NCI-H748 (cell line): ENCODE data around the gene DGKD.
A peak's percentile ranks its signal among the peaks of the same experiment; 100 is the strongest.

Experiments used
- DNase-seq: peaks from one replicate; lab custom pipeline; 2025; ENCODE audit not compliant: unreplicated experiment; lab: John Stamatoyannopoulos, UW

The DGKD gene

GRCh38 chr2:233456111-233456510 lies 101.8 kb downstream of the DGKD start:
- DNase-seq = no peak

DNA sequence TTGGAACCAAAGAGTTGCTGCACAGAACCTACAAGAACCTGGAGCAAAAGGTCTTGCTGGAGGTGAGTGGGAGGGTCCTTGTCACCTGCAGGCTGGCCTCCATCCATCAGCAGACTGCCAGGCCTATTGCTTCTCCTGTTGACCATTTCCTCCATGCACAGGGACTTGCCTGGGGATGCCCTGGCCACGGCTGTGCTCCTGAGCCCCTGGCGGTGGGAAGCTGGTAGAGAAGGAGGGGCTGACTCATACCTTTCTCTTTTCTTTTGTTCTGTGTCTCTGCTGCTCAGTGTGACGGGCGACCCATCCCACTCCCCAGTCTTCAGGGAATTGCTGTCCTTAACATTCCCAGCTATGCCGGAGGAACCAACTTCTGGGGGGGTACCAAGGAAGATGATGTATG lies 102.6 kb downstream of the DGKD start:
- DNase-seq = no peak

DNA sequence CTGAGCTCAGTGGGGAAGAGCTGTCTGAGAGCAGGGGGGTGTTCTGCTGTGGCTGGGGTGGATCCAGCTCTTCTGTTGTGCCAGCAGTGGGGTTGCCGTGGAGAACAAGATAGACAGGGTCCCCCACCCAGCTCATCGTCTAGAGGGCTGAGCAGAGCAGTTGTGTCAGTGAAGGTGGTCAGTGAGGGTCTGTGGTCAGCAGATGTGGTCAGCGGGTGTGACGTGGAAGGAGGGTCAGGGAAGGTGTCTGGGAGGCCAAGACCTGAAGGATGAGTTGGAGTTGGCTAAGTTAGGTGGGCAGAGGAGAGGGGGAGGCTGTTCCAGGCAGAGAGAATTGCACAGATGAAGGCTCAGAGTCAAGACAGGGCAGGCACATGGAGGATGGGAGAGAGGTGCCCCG lies 103.1 kb downstream of the DGKD start:
- DNase-seq = no peak

DNA sequence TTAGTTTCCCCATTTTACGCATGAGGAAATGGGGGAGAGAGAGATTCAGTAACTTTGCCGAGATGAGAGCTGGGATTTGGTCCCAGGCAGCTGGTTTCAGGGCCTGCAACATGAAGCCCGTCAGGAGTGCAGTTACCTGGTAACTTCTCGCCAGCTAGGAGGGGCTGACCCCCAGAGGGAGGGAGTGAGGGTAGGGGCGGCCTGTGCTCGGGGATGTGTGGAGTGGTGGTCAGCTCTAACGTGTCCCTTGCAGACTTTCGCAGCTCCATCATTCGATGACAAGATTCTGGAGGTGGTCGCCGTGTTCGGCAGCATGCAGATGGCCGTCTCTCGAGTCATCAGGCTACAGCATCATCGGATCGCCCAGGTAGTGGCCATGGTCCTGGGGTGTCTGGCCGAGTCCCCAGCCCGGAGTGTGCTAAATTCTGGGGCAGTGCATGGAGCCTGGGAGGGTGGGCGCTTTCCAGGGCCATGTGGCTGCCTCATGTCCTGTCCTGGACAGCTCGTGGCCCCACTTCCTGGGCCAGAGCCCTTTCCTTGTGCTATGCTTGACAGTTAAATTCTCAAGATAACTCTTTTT lies 103.8 kb downstream of the DGKD start:
- DNase-seq = no peak

- DNase-seq = no peak
These were observed 104.5 kb downstream of the DGKD start for GRCh38 chr2:233458826-233459225.

DNA sequence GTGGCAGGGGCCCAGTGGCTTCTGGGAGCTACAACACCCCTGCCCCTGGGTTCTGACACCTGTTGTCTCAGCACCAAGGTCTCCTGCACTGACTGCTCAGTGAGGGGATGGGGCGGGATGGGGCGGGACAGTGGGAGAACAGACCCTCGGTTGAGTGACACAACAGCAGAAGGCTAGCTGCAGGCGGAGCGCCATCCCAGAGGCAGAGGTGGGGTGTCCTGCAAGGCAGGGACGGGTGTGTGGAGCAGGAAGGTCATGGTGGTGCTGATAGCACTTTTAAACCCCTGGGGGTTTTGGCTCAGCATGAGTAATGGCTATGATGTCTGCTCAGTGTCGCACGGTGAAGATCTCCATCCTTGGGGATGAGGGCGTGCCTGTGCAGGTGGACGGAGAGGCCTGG lies 105.1 kb downstream of the DGKD start:
- no peak for DNase-seq

DNA sequence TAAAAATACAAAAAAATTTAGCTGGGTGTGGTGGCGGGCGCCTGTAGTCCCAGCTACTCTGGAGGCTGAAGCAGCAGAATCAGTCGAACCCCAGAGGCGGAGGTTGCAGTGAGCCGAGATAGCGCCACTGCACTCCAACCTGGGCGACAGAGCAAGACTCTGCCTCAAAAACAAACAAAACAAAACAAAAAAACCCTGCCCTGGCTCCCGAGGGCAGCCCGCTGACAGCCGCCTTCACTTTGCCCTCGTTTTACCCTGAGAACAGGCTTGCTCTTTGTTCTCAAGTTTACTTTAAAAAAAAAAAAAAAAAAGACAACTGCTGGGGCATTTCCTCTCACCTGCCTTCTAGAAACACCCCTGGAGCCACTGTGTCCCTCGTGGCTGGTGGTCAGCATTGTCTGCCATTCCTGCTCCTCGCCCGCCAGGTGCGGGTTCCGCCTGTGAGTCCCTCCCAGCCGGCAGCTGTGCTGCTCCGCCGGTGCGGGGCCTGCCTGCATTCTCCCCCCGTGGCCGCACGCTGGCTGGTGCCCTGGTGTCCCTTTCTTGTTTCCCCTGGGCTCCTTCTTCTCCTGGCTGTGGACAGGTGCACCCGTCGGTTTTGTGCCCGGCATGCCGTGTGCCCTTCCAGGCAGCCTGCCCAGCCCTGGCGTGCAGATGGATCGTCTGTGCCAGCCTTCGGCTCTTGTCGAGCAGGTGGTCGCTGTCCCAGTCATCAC lies 106.6 kb downstream of the DGKD start:
- DNase-seq = peak; percentile 81

- no peak for DNase-seq
These were observed 107.2 kb downstream of the DGKD start for GRCh38 chr2:233461481-233461891.

DNA sequence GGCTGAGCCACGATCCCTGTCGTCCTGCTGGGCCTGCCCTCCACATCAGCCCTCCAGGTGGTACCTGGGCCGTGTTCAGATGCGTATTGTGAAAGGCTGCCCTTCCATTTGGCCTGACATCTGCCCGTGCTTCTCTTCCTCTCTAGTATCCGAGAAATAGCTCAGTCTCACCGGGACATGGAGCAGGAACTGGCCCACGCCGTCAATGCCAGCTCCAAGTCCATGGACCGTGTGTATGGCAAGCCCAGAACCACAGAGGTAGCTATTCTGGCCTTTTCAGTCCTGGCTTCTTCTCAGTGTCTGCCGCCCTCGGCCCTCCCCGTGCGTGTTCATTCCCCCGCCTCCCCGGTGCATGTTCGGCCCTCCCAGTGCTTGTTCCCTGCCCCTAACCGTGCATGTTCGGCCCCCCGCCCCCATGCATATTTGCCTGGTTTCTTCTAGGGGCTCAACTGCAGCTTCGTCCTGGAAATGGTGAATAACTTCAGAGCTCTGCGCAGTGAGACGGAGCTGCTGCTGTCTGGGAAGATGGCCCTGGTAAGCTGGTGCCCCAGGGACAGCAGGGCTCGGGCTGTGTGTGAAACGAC lies 108.0 kb downstream of the DGKD start:
- DNase-seq = no peak

GRCh38 chr2:233462826-233463470 lies 108.7 kb downstream of the DGKD start:
- no peak for DNase-seq

DNA sequence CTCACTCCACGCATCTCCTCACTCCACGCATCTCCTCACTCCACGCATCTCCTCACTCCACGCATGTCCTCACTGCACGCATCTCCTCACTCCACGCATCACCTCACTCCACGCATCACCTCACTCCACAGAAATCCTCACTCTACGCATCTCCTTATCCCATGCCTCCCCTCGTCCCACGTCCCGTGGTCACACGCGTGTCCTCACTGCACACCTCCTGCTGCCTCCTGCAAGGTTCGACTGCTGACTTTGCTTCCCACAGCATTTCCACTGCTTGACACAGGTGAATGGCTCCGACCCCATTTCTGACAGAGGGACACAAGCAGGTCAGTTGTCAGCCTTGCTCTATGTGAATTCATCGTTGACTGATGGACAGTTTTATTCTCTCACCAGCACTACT lies 109.3 kb downstream of the DGKD start:
- DNase-seq = no peak

DNA sequence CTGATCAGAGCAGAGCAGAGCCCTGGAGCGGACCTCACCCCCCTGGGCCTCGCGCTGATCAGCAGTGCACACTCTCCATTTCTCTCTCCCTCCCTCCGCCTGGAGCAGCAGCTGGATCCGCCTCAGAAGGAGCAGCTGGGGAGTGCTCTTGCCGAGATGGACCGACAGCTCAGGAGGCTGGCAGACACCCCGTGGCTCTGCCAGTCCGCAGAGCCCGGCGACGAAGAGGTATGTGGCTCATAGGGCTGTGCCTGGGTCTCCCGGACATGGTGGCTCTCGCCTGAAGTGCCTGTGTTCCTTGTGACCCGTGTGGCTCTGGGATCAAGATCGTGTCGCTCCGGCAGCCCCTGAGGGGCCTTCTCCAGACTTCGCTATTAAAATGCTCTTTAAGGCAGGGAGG lies 109.8 kb downstream of the DGKD start:
- no peak for DNase-seq

DNA sequence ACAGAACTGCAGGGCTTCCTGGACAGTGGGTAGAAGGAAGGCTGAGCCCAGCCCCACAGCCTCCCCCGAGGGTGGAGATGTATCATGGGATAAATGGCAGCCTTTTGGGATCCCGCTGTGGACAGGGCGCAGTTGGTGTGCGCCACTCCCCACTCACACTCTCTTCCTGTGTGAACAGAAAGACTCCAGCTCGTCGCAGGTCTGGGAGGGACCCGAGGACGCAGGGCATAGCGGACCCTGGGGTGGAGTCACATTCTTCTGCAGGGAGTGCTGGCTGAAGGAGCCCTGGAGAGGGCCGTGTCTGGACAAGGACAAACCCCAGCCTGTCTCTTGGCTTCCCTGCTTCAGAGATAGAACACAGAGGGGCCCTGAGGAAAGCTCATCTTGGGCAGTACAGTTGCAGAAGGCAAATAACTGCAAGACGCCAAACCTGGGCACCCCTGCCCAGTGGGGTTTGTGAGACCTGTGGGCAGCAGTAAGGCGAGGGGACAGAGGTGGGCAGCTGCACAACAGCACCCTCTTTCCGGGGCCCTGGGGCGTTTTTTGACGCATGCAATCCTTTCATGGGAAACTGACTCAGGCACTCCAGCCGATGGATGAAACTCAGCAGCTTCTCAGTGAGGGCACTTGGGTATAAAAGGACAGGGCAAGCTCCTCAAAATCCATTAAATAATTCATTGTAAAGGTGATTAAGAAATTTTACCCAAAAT lies 110.4 kb downstream of the DGKD start:
- DNase-seq = no peak

- DNase-seq = no peak
These were observed 112.8 kb downstream of the DGKD start for GRCh38 chr2:233466991-233467603.

- no peak for DNase-seq
These were observed 113.9 kb downstream of the DGKD start for GRCh38 chr2:233468047-233468740.

- no peak for DNase-seq
These were observed 114.4 kb downstream of the DGKD start for GRCh38 chr2:233468741-233469110.

GRCh38 chr2:233469261-233470010 lies 115.1 kb downstream of the DGKD start:
- no peak for DNase-seq

- no peak for DNase-seq
These were observed 115.9 kb downstream of the DGKD start for GRCh38 chr2:233470011-233470687.

GRCh38 chr2:233470839-233471238 lies 116.5 kb downstream of the DGKD start:
- DNase-seq = no peak
